Epithelial cell of esophagus (primary cell): ENCODE results near the gene ZSCAN1.

Experiments
- DNase-seq: peaks from one replicate; pipeline ENCODE4 v3.0.0; 2010; ENCODE audit warnings: low read depth
- H3K4me3 ChIP-seq: 2 replicates; pipeline ENCODE4 v1.5.1; 2011; ENCODE audit warnings: mild to moderate bottlenecking, low read length, control low read depth
- TF ChIP-seq, protein P1 (sequence below): IDR thresholded peaks from 2 replicates; pipeline ENCODE4 v1.5.1; 2011; ENCODE audit warnings: low read depth, mild to moderate bottlenecking, low read length, control low read depth, inconsistent platforms; ENCODE audit not compliant: insufficient read depth; ENCODE audit errors: missing control alignments

The ZSCAN1 gene

DNA sequence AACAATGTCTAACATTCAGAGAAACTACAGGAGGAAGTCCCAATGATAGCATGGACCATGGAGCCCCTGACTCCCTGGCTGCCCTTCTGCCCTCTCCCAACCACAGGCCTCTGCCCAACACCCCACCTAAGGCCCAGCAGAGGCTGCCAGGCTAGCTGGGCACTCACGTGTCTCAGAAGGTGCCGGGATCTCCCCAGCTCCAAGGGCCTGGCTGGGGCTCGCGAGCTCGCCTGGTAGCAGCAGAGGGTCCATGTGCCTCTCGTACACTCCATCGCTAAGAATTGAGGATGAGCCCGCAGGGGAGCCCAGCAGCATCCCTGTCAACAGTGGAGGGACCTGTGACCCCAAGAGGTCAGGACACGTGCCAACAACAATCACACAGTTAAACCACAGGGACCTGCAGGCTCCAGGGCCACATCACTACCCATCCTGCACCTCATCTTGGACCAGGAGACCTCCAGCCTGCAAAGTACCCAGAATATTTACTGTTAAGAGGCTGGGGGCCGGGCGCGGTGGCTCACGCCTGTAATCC, 54.8 kb downstream of the ZSCAN1 start:
- DNase-seq, result no peak
- TF ChIP-seq, protein P1, sequence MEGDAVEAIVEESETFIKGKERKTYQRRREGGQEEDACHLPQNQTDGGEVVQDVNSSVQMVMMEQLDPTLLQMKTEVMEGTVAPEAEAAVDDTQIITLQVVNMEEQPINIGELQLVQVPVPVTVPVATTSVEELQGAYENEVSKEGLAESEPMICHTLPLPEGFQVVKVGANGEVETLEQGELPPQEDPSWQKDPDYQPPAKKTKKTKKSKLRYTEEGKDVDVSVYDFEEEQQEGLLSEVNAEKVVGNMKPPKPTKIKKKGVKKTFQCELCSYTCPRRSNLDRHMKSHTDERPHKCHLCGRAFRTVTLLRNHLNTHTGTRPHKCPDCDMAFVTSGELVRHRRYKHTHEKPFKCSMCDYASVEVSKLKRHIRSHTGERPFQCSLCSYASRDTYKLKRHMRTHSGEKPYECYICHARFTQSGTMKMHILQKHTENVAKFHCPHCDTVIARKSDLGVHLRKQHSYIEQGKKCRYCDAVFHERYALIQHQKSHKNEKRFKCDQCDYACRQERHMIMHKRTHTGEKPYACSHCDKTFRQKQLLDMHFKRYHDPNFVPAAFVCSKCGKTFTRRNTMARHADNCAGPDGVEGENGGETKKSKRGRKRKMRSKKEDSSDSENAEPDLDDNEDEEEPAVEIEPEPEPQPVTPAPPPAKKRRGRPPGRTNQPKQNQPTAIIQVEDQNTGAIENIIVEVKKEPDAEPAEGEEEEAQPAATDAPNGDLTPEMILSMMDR, result no peak
- H3K4me3 ChIP-seq, result no peak overlapping the region

DNA sequence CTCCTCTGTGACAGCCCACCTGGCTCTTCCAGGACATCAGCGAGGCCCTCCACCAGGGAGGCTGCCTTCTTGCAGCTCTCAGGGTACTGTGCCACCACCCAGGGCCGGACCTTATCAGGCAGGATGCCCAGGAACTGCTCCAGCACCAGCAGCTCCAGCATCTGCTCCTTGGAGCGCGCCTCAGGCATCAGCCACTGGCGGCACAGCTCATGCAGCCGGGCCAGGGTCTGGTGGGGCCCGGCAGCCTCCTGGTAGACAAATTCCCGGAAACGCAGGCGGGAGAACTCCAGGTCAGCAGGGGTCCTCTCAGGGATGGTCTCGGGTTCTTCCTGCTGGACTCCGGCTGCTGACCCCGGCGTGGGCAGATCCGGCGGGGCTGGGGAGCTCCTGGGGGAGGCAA, 56.0 kb downstream of the ZSCAN1 start:
- H3K4me3 ChIP-seq, result no peak overlapping the region
- TF ChIP-seq, protein P1, result no peak
- no peak for DNase-seq

DNA sequence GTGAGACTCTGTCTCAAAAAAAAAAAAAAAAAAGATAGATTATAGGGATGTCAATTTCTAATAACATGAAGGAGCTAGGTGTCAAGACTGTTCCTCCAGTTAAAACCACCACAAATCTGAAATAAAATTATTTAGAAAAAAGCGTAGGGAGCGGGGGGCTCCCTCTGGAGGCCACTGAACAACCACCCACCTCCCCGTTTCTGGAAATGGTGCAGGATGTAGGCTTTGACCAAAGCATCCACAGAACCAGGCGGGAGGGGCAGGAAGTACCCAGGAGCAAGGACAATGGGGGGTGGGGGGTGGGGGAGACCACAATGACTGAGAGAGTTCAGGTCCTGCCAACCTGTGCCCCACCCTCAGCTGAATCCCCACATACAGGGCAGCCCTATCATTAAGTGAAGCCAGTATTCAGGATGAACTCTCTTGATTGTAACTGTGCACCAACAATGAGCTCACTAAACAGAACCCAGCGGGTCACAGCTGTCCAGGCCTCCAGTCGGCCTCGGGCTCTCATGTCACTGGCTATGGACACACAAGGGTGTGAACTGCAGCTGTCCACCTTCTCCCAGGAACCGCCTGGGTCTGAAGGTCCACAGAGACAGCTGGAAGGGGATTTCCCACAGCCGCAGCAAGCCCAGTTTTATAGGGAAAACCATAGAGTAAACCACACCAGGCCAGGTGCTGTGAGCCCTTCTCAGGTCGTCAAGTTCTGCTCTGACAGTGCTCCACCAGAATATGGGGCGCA, 57.6 kb downstream of the ZSCAN1 start:
- H3K4me3 ChIP-seq, result no peak overlapping the region
- no peak for DNase-seq
- TF ChIP-seq, protein P1, result no peak

DNA sequence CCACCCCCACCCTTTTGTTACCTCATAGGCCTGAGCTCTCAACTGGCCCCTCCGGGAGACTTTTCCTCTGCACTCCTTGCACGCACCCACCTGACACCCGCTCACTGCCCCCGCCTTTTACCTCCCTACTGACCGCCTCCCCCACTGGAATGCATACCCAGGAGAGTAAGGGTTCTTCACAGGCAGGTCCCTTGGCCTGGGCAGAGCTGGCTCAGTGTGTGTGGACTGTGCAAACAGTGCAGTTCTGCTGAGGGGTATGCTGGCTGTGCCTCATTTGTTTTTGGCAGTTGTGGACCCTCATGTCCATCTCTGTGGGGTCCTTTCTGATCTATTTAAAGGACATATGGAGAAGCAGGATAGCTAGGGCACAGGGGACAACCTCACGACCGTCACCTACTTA, 59.2 kb downstream of the ZSCAN1 start:
- H3K4me3 ChIP-seq, result no peak overlapping the region
- no peak for DNase-seq
- TF ChIP-seq, protein P1, result no peak

DNA sequence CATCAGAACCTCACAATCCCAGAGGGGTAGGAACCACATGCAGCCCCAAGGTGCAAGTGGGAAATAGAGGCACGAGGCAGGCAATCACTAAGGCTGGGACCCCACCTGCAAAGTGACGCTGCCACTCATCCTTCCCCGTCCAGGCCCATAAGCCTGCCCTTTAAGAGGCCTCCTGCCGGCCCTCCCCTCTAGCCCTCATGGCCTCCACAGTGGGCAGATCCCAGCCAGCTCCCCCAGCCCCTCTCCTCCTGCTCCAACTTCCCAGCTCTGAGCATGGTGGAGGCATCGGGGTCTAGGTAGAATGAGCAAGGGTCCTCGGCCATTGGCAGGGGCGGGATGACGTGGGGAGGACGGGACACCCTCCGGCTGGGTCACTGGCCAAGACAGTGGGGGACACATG, 61.5 kb downstream of the ZSCAN1 start:
- no peak overlapping the region for H3K4me3 ChIP-seq
- TF ChIP-seq, protein P1, result no peak
- DNase-seq, result no peak

DNA sequence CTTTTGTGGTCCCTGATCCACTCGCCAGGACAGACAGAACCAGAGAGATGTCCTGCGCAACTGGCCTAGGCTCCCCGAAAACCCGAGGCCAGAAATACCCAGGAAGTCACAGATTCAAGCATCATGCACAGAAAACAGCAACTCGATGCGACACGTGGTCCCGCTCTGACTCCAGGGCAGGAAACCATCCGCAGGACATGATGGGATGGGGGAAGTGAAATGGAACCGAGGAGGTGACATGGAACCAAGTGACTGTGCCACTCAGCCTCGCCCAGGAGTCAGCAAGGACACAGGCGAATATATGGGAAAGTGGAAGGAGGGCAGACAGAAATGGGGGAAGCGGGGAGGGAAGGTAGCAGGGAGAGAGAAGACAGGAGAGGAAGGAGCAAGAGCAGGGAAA, 63.1 kb downstream of the ZSCAN1 start:
- TF ChIP-seq, protein P1, result no peak
- no peak for DNase-seq
- H3K4me3 ChIP-seq, result peak overlapping the region; percentile 89

DNA sequence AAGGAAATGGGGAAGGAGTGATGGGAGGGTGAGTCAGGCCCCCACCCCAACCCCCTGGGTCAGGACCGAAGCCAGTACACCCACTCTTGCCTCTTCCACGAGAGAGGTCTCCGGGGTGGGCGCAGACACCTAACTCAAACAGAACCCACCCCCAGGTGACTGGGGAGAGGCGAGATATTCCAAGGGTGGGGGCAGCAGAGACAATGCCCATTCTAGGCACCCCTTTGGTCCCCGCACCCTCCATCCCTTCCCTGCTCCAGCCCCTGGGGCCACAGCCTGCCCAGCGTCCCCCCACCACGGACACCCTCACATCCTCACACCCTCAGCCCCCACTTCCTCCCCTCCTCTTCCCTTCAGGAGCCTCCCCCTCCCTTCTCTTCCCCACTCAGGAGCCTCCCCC, 63.5 kb downstream of the ZSCAN1 start:
- TF ChIP-seq, protein P1, result no peak
- peak overlapping the region; percentile 89 for H3K4me3 ChIP-seq
- DNase-seq, result no peak
